SKM-1 treated with dmso at 0.1 percent for 144 hours (cell line): Measurements from ENCODE around the gene CAMK2B.

Experiments used
- DNase-seq: peaks from one replicate; lab custom pipeline; 2025; ENCODE audit not compliant: unreplicated experiment; lab: John Stamatoyannopoulos, UW

The CAMK2B gene

GRCh38 chr7:44287488-44288380 is 37.7 kb downstream of the CAMK2B start:
- no peak for DNase-seq

GRCh38 chr7:44286618-44287487 is 38.5 kb downstream of the CAMK2B start:
- no peak for DNase-seq

GRCh38 chr7:44286182-44286617 is 39.2 kb downstream of the CAMK2B start:
- no peak for DNase-seq

GRCh38 chr7:44285561-44285960 is 39.8 kb downstream of the CAMK2B start:
- DNase-seq, result no peak

GRCh38 chr7:44284881-44285541 is 40.4 kb downstream of the CAMK2B start:
- no peak for DNase-seq

- no peak for DNase-seq
These were observed 41.2 kb downstream of the CAMK2B start for GRCh38 chr7:44284216-44284615.

- no peak for DNase-seq
These were observed 41.8 kb downstream of the CAMK2B start for GRCh38 chr7:44283381-44284211.

- no peak for DNase-seq
These were observed 42.7 kb downstream of the CAMK2B start for GRCh38 chr7:44282601-44283171.

GRCh38 chr7:44281811-44282600 is 43.4 kb downstream of the CAMK2B start:
- DNase-seq, result no peak

- no peak for DNase-seq
These were observed 44.2 kb downstream of the CAMK2B start for GRCh38 chr7:44280993-44281721.

GRCh38 chr7:44280636-44280992 is 44.8 kb downstream of the CAMK2B start:
- no peak for DNase-seq

- DNase-seq, result no peak
These were observed 45.5 kb downstream of the CAMK2B start for GRCh38 chr7:44279731-44280505.

- no peak for DNase-seq
These were observed 46.1 kb downstream of the CAMK2B start for GRCh38 chr7:44279286-44279685.

GRCh38 chr7:44278451-44279161 is 46.8 kb downstream of the CAMK2B start:
- DNase-seq, result no peak

GRCh38 chr7:44277851-44278250 is 47.5 kb downstream of the CAMK2B start:
- DNase-seq, result no peak

GRCh38 chr7:44277391-44277790 is 48.0 kb downstream of the CAMK2B start:
- DNase-seq, result no peak

GRCh38 chr7:44276571-44277221 is 48.7 kb downstream of the CAMK2B start:
- no peak for DNase-seq
